DMS114 treated with DMSO at 0.1 percent for 48 hours (cell line): ENCODE measurements around the gene SFN.
"Not testable (repeated sequence)": the region's sequence is repeated elsewhere in the genome, so short reads cannot be mapped to it uniquely, and the experiment has no call there.

ENCODE experiments used
- DNase-seq: peaks from one replicate; lab custom pipeline; 2025; ENCODE audit not compliant: unreplicated experiment; lab: John Stamatoyannopoulos, UW

The SFN gene

DNA sequence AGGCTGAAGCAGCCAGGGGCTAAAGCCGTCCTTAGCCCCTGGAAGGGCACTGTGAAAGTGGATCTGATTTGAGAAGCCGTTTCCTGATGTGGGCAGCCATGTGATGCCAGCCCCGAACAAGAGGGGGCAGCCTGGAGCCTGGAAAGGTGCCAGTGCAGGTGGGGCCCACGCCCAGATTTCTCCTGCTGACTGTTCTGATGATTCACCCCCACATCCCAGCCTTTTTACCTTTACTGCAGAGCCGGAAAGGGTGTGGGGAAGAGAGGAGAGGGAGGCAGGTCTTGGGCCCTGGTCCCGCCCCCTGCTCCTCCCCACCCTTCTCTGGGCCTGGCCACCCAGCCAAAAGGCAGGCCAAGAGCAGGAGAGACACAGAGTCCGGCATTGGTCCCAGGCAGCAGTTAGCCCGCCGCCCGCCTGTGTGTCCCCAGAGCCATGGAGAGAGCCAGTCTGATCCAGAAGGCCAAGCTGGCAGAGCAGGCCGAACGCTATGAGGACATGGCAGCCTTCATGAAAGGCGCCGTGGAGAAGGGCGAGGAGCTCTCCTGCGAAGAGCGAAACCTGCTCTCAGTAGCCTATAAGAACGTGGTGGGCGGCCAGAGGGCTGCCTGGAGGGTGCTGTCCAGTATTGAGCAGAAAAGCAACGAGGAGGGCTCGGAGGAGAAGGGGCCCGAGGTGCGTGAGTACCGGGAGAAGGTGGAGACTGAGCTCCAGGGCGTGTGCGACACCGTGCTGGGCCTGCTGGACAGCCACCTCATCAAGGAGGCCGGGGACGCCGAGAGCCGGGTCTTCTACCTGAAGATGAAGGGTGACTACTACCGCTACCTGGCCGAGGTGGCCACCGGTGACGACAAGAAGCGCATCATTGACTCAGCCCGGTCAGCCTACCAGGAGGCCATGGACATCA lies at the start of gene SFN:
Gene SFN (plus strand): TSS at position 369 of the 904 bp plus-strand sequence. CDS start 64 bp downstream, at position 433.
- DNase-seq: no peak

DNA sequence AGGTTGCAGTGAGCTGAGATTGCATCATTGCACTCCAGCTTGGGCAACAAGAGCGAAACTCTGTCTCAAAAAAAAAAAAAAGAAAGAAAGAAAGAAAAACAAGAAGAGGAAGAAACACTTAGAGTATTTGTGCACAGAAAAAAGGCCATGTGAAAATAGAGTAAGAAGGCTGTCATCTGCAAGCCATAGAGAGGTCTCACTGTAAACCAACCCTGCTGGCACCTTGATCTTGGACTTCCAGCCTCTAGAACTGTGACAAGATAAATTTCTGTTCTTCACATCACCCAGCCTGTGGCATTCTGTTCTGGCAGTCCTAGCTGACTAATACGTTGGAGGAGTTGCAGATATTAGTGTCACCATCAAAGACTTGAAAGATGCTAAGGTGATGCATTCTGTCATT lies 48.6 kb upstream of the SFN start:
- no peak for DNase-seq

DNA sequence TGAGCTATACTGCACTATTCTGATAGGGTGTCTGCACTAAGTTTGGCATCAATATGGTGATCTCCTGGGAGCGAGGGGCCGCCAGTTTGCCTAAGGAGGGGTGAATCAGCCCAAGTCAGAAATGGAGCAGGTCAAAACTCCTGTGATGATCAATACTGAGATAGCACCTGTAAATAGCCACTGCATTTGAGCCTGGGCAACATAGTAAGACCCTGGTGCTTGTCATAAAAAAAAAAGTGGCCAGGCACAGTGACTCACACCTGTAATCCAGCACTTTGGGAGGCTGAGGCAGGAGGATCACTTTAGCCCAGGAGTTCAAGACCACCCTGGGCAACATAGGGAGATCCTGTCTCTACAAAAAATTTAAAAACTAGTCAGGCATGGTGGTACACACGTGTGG lies 48.1 kb upstream of the SFN start:
- DNase-seq: no peak

DNA sequence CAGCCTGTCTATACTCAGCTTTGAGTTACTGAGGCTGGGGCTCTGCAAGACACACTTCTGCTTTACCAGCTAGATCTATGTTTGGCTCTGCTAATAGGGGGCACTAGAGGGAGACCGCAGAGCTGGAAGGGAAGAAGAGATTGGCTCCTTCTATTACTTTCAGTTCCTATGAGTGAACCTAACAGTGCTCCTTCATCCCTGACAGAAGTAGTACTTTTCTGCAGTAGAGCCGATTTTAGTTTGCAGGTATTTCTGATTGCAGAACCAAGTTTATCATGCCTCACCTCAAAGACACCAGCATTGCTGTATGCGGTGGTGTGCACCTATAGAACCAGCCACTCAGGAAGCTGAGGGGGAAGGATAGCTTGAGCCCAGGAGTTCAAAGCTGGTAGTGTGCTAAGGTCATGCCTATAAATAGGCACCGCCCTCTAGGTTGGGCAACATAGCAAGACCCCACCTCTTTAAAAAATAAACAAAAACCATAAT lies 42.1 kb upstream of the SFN start:
- no peak for DNase-seq

- DNase-seq: no peak
Measured at GRCh38 chr1:26822737-26823395, 40.1 kb upstream of the SFN start.

DNA sequence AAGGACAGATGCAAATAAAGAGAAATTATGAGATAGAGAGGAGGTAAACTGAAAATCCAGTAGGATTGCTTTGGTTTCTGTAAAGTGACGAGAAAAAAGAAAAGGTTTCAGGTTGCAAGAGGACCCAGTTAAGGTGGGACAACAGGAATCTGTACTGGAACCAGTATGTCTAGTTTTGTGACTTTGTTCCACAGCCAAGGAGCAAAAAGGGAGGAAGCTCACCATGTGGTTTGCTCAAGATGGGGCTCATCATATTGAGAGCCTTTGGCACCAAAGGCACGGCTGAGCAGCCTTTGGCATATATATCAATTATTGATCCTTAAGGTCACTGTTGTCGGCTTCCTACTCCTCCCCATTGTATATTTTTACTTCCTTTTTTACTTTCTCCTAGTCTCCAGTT lies 38.2 kb upstream of the SFN start:
- no peak for DNase-seq

GRCh38 chr1:26826261-26827105 lies 36.5 kb upstream of the SFN start, which contains the start of gene ZDHHC18:
Gene ZDHHC18 (plus strand): TSS chr1:26826688. CDS start chr1:26826805, 117 bp downstream.
- no peak for DNase-seq

DNA sequence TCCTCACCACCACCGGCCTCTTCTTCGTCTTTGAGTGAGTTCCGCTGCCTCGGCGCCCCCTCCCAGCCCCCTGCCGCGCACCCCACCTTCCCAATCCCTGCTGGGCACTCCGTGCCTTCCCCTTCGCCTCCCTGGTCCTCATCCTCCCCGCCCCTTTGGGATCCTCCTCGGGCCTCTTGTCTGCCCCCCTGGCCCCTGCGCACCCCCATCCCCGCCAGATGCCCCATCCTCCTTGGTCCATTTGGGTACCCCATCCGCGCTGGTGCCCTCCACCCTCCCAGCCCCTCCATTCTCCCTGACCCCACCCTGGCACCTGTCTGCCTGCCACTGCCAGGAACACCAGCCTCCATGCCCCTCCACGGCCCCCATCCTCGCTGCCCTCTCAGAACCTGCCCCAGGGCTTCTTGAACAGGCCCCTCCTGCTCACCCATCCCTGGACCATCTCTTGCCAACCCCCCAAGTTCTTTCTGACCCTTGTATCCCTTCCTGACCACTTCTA lies 35.8 kb upstream of the SFN start:
- no peak for DNase-seq

GRCh38 chr1:26827663-26828062 lies 35.3 kb upstream of the SFN start:
- no peak for DNase-seq

DNA sequence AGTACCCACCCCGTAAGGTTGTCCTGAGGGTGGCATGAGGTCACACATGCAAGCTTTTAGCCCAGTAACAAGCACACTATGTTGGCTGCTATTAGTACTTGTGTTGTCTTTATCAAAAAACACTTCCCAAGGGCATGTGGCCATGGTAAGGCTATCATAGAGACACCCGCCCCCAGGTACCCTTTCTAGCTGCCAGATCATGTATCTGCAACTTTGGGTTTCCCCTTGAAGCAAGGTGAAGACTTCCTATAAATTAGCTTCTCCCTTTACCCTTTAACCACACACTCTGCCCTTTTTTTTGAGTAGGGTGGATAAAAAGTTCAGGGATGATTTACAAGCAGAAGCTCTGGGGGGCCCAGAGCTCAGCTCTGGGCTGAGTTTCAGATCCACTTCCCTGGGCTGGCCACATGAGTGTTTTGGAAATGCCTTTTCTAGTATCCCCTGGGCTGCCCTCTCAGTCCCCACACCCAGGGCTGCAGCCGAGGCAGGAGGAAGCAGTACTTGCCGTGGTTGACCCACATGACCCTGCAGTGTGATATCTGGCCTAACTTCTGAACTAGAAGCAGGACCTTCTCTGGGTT lies 34.4 kb upstream of the SFN start:
- DNase-seq: no peak

- no peak for DNase-seq
Measured at GRCh38 chr1:26829184-26829911, 33.6 kb upstream of the SFN start.

GRCh38 chr1:26831059-26831458 lies 31.9 kb upstream of the SFN start:
- DNase-seq: no peak

DNA sequence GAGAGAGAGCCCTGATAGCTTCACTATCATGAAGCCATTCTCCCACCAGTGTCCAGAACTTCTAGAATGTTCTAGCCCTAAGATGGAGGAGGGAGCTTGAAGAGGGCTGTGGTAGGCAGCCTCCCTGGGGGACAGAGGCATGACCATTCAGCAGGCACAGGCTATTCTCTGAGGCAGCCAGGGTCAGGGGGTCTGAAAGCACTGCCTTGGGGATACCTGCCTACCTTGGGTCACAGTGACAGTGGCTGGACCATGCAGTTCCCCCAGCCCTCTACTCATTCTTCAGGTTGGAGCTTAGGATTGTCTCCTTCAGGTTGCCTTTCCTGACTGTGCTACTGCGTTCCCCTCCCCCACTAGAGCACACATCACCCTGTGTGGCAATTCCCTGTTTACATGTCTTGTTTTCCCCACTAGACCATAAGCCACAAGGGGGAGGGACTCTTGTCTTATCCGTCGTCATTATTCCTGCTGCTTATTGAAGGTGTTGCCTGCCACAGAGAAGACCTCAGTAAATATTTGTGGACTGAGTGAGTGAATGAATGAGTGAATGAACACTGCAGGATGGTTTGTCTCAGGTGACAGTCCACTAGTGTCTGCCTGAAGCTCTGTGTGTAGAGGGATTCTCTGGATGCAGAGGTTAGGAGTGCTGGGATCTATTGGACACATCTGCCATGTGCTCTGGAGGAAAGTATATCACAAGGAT lies 31.3 kb upstream of the SFN start:
- no peak for DNase-seq

GRCh38 chr1:26832249-26832960 lies 30.5 kb upstream of the SFN start:
- DNase-seq: no peak

- no peak for DNase-seq
Measured at GRCh38 chr1:26833432-26834405, 29.2 kb upstream of the SFN start.

DNA sequence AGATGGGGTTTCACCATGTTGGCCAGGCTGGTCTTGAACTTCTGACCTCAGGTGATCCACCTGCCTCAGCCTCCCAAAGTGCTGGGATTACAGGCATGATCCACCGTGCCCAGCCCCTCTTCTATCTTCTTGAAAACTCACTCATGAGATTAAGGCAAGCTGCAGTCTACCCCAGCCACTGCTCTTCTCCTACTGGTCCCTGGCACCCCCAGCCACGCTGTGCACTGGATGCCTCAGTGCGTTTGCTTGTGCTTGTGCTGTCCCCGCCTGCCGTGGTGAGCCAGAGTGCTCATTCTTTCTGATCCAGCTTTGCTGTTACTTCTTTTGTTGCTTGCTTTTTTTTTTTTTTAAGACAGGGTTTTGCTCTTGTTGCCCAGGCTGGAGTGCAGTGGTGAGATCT lies 25.3 kb upstream of the SFN start:
- DNase-seq: not testable (repeated sequence)

DNA sequence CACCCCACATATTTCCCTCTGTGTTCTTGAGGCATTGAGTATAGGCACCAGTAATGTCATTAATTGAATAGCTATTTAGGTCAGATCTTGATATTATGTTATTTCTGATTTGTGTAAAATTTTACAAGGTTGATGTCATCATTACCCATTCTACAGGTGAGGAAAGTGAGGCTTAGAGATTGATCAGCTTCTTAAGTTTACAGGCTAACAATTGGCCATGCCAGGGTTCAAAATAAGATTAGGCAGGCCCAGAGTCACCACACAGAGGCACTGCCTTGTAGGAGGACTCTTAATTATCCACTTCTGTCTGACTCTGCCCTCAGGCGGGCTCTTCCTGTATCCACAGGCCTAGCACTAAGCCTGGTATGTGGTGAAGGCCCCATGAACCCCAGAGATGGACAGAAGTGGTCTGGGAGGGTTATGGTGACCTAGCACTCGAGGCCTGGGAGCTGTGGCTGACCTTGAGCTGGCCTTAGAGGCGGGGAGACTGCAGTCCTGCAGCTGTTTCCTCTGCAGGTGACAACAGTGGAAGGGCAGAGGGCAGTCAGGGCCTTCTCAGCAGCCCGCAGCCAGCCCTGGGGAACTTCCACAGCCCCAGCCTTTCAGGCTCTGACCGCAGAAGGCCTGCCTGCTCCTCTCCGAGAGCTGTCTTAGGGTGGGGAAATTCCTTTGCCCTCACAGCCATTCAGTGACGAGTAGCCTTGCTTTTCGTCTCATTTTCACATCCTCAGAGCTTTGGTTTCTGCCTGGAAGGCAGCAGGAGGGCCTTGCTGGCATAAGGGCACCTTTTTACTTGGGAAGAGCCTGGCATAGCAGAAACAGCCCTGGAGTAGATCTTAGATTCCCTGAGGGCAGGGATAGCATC lies 24.2 kb upstream of the SFN start:
- DNase-seq: no peak
